ENCODE data around the gene BAZ2B.

The BAZ2B gene

DNA sequence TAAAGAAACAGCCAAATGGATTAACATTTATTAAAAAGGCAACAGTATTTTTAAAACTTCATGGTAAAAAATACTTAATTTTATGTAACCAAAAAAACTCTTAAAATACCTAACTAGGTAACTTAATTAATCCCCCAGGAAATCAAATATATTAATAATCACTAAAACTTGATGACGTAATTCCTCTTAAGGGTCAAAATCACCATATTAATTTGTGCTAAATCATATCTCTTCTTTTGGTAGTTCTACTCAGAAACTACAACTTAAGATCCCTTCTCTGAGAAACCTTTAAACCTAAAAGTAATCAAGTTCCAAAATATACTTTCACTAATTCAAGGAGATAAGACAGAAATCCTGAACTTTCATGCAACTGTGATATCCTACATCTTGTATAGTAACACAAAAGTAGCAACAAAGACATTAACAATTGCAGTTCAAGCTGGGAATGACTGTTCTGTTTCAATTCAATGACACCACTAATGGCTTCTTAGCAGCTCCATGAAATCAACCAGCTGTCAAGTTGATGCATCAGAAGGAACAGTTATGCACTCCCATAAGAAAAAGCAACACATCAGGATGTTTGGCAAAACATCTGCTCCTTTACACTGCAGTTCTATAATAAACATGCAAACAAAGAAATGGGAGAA is 4.0 kb downstream of the BAZ2B start:
- DNase-seq (ENCODE audit: extremely low spot score) = no peak
- ChIA-PET CTCF (no interaction called here), POLR2A (interaction anchor here (0.6 kb wide), 1 partner anchor 100 kb away, joined by 3 read pairs; the partner anchor contains the start of gene MARCHF7)
- no peak for TF ChIP-seq HDGF (IDR thresholded peaks at IDR 0.05; ENCODE audit: borderline replicate concordance)
- TF ChIP-seq, protein P1, sequence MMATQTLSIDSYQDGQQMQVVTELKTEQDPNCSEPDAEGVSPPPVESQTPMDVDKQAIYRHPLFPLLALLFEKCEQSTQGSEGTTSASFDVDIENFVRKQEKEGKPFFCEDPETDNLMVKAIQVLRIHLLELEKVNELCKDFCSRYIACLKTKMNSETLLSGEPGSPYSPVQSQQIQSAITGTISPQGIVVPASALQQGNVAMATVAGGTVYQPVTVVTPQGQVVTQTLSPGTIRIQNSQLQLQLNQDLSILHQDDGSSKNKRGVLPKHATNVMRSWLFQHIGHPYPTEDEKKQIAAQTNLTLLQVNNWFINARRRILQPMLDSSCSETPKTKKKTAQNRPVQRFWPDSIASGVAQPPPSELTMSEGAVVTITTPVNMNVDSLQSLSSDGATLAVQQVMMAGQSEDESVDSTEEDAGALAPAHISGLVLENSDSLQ (IDR thresholded peaks at IDR 0.05) = peak; percentile 76

DNA sequence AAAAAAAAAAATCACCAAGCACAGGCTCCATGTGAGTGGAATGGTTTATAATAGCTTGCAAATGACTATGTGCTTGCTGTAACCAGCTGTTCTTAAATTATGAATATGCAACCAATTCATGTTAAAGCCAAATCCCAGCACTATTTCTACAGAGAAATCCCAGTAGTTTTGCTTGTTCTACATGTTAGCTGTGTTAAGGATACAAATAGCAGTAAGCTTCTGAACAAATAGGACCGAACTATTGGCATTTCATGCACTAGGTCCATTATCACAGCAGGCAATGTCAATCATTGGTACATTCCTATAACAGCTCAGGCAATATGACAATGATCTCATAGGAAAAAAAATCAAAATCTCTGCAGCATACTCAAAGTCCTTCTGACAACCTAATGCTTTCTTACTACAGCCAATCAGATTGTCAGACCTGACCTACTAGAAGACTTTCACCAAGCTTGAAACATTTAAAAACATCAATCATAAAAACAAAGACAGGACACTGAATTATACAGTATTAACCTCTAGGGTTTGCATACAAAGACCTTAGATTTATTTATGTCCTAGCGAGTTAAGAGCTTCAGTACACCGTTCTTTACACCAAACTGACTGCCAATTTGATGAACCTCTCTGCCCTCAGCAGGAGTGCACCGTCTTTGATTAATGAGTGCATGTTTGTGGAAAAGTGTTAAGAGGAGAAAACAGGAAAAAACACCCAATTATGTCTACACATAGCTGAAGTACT is 6.4 kb downstream of the BAZ2B start:
- no peak for DNase-seq (ENCODE audit: extremely low spot score)
- POLR2A ChIA-PET = interaction anchor here (0.9 to 1.7 kb wide), 3 partner anchors 11 to 323 kb away, joined by 3 to 5 read pairs (median 4); partner anchors contain the start of genes MARCHF7 and WDSUB1
- no peak for TF ChIP-seq CTBP1 (IDR thresholded peaks at IDR 0.05; ENCODE audit: borderline replicate concordance)
- TF ChIP-seq TARDBP (IDR thresholded peaks at IDR 0.05) = no peak
- TF ChIP-seq ZNF384 (IDR thresholded peaks at IDR 0.05) = peak; percentile 30; the same call in 1 of the 2 replicates
- no peak for TF ChIP-seq SP1 (IDR thresholded peaks at IDR 0.05)
- no peak for TF ChIP-seq FOXK2 (IDR thresholded peaks at IDR 0.05)
- TF ChIP-seq, protein P1 (IDR thresholded peaks at IDR 0.05) = peak; percentile 95
- no peak for TF ChIP-seq ELF4 (IDR thresholded peaks at IDR 0.05)
- CTCF ChIA-PET = no interaction called here

DNA sequence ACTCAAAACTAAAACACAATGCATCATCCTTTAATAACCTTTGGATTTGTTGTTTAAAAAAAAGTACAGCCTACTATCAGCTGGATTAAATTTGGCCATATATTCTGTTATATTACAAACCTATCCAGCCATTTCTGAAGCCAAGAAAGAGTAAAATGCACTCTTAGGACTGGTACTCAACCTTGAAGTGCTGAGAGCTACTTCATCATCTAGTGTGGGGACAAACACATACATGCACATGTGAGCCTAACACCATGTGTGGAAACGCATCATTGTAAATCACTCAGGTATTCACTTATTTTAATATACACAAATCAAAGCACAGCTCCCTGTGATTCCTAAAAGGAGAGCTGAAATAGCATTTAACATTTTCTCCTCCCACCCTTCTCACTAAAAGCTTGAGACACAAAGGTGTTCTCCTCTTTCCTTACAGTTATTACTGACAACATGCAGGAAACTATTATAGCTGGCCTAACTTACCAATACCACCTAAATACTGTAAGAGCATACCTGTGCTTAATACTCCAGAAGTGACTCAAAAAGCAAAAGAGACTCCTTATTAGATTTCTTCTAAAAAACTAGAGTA is 7.5 kb downstream of the BAZ2B start:
- ChIA-PET POLR2A (no interaction called here), CTCF (interaction anchor here (0.6 kb wide), 1 partner anchor 26 kb away, joined by 3 read pairs; no protein-coding TSS in a partner anchor)
- TF ChIP-seq ZNF384 (IDR thresholded peaks at IDR 0.05) (no peak), FOXA1 (IDR thresholded peaks at IDR 0.05) (no peak), ELF4 (IDR thresholded peaks at IDR 0.05) (no peak), NFRKB (IDR thresholded peaks at IDR 0.05) (no peak), LEF1 (IDR thresholded peaks at IDR 0.05; ENCODE audit: borderline replicate concordance) (no peak), HDGF (IDR thresholded peaks at IDR 0.05; ENCODE audit: borderline replicate concordance) (no peak), FOXK2 (IDR thresholded peaks at IDR 0.05) (no peak), CTBP1 (IDR thresholded peaks at IDR 0.05; ENCODE audit: borderline replicate concordance) (no peak), TARDBP (IDR thresholded peaks at IDR 0.05) (no peak), FOXM1 (IDR thresholded peaks at IDR 0.05; ENCODE audit: borderline replicate concordance) (no peak), SP1 (IDR thresholded peaks at IDR 0.05) (no peak)
- DNase-seq (ENCODE audit: extremely low spot score) = no peak

DNA sequence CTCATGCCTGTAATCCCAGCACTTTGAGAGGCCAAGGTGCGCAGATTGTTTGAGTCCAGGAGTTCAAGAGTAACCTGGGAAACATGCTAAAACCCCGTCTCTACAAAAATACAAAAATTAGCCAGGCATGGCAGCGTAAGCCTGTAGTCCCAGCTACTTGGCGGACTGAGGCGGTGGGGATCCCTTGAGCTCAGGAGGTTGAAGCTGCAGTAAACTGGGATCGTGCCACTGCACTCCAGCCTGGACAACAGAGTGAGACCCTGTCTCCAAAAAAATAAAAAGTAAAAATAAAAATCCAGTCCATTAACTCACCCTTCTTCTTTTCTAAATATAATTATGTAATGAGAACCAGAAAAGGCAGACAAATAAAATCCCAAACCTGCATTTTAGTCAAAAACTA is 8.2 kb downstream of the BAZ2B start:
- POLR2A ChIA-PET = no interaction called here
- CTCF ChIA-PET = no interaction called here
- TF ChIP-seq L3MBTL2 (conservative IDR thresholded peaks at IDR 0.05) = no peak
- TF ChIP-seq SP1 (IDR thresholded peaks at IDR 0.05) = no peak
- no peak for TF ChIP-seq TARDBP (IDR thresholded peaks at IDR 0.05)
- no peak for TF ChIP-seq FOXK2 (IDR thresholded peaks at IDR 0.05)
- TF ChIP-seq CTBP1 (IDR thresholded peaks at IDR 0.05; ENCODE audit: borderline replicate concordance) = no peak
- no peak for TF ChIP-seq LEF1 (IDR thresholded peaks at IDR 0.05; ENCODE audit: borderline replicate concordance)
- TF ChIP-seq FOXA1 (IDR thresholded peaks at IDR 0.05) = no peak
- no peak for TF ChIP-seq ARNT (IDR thresholded peaks at IDR 0.05)
- no peak for TF ChIP-seq HDGF (IDR thresholded peaks at IDR 0.05; ENCODE audit: borderline replicate concordance)
- no peak for TF ChIP-seq NFRKB (IDR thresholded peaks at IDR 0.05)
- no peak for TF ChIP-seq ELF4 (IDR thresholded peaks at IDR 0.05)
- TF ChIP-seq SUZ12 (IDR thresholded peaks at IDR 0.05) = no peak
- no peak for TF ChIP-seq ZNF384 (IDR thresholded peaks at IDR 0.05)
- TF ChIP-seq BHLHE40 (IDR thresholded peaks at IDR 0.05; ENCODE audit: borderline replicate concordance) = no peak
- TF ChIP-seq FOXM1 (IDR thresholded peaks at IDR 0.05; ENCODE audit: borderline replicate concordance) = no peak
- TF ChIP-seq, protein P1 (IDR thresholded peaks at IDR 0.05) = no peak
- DNase-seq (ENCODE audit: extremely low spot score) = no peak

DNA sequence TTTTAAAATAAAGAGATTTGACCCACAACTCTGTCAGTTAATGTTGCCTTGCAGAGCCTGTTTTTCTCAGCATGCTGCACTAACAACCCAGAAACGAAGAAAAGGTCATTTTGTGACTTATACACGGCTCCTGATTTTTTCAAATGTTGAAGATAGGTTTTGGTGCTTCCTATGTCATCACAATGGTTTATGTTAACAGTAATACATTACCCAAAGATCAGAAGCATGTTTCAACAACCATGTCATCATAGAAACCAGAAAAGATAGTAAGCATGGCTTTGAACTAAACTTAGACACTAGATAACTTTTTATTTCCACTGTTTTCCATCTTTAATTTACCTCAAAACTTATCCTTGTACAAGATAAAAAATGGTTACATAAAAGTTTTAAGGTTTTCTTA is 10.1 kb downstream of the BAZ2B start:
- TF ChIP-seq HDGF (IDR thresholded peaks at IDR 0.05; ENCODE audit: borderline replicate concordance) (no peak), ARNT (IDR thresholded peaks at IDR 0.05) (no peak), ZNF384 (IDR thresholded peaks at IDR 0.05) (no peak), L3MBTL2 (conservative IDR thresholded peaks at IDR 0.05) (no peak), BHLHE40 (IDR thresholded peaks at IDR 0.05; ENCODE audit: borderline replicate concordance) (no peak), TARDBP (IDR thresholded peaks at IDR 0.05) (no peak), ELF4 (IDR thresholded peaks at IDR 0.05) (no peak), FOXM1 (IDR thresholded peaks at IDR 0.05; ENCODE audit: borderline replicate concordance) (no peak), CTBP1 (IDR thresholded peaks at IDR 0.05; ENCODE audit: borderline replicate concordance) (no peak), NFRKB (IDR thresholded peaks at IDR 0.05) (no peak), FOXK2 (IDR thresholded peaks at IDR 0.05) (no peak), SP1 (IDR thresholded peaks at IDR 0.05) (no peak), LEF1 (IDR thresholded peaks at IDR 0.05; ENCODE audit: borderline replicate concordance) (no peak), SUZ12 (IDR thresholded peaks at IDR 0.05) (no peak), FOXA1 (IDR thresholded peaks at IDR 0.05) (no peak)
- TF ChIP-seq, protein P1 (IDR thresholded peaks at IDR 0.05) = no peak
- ChIA-PET CTCF (no interaction called here), POLR2A (no interaction called here)
- DNase-seq (ENCODE audit: extremely low spot score) = no peak
